AG09309 (cell line): Measurements from ENCODE around the gene NIT2.

Experiments used
- DNase-seq: peaks from one replicate; pipeline ENCODE4 v3.0.0-alpha.2; 2010; ENCODE audit warnings: low read depth
- H3K4me3 ChIP-seq: 2 replicates; pipeline ENCODE4 v1.5.1; 2011; ENCODE audit warnings: mild to moderate bottlenecking, low read depth, low read length, moderate library complexity; ENCODE audit not compliant: control insufficient read depth
- TF ChIP-seq, protein P1 (sequence below): IDR thresholded peaks from 2 replicates; pipeline ENCODE4 v1.5.1; 2011; ENCODE audit warnings: mild to moderate bottlenecking, low read depth, low read length, inconsistent platforms; ENCODE audit not compliant: insufficient read depth, control insufficient read depth; ENCODE audit errors: missing control alignments

Gene NIT2

DNA sequence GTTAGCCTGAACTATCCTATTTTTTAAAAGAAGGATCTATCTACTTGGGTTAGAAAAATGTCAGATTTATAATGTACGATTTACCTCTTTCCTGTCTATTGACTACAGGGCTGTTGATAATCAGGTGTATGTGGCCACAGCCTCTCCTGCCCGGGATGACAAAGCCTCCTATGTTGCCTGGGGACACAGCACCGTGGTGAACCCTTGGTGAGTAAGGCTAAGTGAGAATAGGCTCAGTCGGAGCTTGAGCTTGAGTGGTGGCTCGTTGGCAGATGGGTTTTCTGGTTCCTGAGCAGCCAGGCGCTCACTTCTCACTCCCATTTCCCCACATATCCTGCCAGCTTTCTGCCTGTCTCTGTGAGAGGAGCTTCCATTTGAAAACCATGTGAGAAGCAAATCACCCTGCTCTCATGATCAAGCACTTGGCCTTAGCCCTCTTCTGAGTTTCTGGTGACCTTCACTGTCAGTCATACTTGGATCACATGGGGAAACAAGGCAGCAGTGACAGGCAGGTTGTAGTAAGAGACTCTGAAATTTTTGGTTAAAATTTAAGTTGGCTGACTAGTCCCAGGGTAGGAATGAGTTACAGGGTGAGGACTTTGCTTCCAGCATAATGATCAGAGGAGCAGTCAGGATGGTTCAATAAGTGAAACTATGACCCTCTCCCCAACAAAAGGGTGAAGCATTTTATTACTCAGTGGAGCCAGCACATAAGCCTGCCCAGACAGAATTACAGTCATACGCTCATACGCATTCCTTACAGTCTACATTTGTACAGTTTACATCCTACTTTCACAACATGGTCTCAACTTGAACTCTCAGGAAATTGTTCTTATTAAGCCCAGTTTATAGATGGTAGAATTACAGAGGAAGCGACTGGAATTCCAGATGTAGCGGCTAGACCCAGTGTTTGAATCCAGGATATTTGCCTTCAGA lies 18.0 kb downstream of the NIT2 start:
- H3K4me3 ChIP-seq = no peak overlapping the region
- no peak for DNase-seq
- TF ChIP-seq, protein P1, sequence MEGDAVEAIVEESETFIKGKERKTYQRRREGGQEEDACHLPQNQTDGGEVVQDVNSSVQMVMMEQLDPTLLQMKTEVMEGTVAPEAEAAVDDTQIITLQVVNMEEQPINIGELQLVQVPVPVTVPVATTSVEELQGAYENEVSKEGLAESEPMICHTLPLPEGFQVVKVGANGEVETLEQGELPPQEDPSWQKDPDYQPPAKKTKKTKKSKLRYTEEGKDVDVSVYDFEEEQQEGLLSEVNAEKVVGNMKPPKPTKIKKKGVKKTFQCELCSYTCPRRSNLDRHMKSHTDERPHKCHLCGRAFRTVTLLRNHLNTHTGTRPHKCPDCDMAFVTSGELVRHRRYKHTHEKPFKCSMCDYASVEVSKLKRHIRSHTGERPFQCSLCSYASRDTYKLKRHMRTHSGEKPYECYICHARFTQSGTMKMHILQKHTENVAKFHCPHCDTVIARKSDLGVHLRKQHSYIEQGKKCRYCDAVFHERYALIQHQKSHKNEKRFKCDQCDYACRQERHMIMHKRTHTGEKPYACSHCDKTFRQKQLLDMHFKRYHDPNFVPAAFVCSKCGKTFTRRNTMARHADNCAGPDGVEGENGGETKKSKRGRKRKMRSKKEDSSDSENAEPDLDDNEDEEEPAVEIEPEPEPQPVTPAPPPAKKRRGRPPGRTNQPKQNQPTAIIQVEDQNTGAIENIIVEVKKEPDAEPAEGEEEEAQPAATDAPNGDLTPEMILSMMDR = no peak

DNA sequence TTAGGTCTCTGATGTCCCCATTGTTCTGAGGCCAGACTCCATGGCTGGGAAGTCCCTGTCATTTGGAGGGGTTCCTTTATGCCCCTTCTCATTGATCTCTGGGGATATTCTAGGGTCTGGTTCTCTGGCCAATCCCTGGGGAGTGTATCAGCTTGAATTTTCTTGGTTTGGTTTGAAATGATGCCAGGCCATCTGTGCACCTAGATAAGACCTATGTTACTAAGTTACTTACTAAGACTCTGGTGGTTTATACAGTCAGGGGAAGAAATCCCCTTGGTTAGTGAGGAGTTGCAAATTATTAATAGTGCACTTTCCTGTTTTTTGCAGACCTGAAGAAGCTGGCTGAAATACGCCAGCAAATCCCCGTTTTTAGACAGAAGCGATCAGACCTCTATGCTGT lies 20.3 kb downstream of the NIT2 start:
- H3K4me3 ChIP-seq = no peak overlapping the region
- no peak for DNase-seq
- TF ChIP-seq, protein P1 = no peak

DNA sequence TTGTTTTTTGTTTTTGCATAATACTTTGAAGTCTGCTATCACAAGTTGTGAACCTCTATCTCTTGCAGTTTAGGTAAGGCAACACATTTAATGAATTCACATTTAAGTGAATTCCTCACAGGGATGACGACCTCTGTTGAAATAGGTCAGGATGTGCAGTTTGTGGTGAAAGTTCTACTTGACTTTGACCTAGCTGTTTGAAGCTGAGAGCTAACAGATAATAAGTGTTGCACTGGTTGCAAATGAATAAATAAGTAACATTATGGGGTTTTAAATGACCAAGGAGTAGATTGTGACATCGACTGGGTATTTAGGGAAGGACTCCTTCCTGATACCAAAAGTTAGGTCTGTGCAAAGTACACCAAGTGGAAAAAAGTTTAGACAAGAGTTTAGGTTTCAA lies 23.9 kb downstream of the NIT2 start:
- no peak for DNase-seq
- TF ChIP-seq, protein P1 = no peak
- H3K4me3 ChIP-seq = no peak overlapping the region

DNA sequence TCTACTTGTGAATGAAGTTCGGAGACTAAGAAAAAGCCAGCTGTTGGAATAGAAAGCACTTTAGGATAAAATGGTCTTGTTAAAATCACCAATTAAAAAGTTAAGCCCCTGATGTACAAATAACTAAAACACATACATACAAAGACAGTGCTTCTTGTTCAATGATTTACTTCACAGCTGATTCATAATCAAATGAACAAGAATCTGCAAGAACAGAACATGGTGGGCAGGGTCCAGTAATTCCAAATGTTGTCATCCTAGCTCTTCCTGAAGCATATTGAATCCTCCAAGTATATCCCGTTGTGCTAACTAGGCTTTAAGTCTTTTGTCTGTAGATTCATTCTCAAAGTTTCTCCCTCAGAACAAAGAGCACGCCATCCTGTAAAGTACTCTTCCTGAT lies 24.5 kb downstream of the NIT2 start:
- H3K4me3 ChIP-seq = no peak overlapping the region
- DNase-seq = no peak
- TF ChIP-seq, protein P1 = no peak

DNA sequence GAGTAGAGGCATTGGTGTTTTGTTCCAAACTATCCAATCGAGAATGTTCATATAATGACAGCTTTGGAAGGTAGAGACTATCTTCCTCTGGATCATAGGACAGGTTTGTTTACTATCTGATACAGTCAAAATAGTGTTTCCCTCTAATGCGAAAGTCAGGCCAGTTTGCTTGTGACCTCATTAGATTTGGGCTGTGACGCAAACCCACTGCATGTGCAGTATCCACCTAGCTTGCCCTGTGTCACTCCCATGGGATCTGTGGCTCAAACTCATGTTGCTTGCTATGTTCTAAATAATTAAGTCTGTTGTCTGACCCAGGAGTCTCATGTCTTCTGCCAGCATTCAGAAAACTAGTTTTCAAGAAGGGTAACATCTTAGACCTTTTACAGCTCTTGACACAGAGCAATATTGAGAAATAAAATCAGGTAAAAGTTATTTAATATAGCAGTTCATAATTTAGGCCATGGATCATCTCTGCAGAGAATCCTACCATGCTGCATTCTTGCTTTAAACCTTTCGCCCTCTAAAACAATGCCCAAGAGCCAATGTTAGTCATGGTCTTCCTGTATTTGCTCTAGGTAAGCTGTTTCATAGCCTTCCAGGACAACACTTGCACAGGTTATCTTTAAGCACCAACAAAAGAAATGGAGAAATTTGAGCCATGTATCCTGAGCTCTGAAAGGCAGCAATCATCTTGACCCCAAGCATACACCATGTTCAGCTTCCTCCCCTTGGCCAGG lies 26.4 kb downstream of the NIT2 start:
- no peak for DNase-seq
- no peak overlapping the region for H3K4me3 ChIP-seq
- TF ChIP-seq, protein P1 = no peak

DNA sequence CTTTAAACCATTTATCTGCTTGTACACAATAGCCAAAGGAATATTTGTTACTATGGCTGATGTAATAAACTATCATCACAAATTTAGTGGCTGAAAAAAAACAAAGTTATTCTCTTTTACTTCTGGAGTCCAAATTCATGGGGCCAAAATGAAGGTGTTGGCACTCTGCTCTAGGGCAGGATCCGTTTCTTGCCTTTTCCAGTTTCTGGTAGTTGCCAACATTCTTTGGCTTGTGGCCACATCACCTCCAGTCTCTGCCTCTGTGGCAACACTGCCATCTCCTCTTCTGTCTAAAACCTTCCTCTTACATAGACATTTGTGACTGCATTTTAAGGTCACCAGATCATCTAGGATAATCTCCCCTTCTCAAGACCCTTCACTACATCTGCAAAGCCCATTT lies 27.3 kb downstream of the NIT2 start:
- TF ChIP-seq, protein P1 = no peak
- H3K4me3 ChIP-seq = no peak overlapping the region
- no peak for DNase-seq
